GM13976 (cell line): ENCODE measurements around the gene CALR3.
A peak's percentile ranks its signal among the peaks of the same experiment; 100 is the strongest.
"Not testable (repeated sequence)": the region's sequence is repeated elsewhere in the genome, so short reads cannot be mapped to it uniquely, and the experiment has no call there.

Experiments
- DNase-seq: peaks from one replicate; pipeline ENCODE4 v3.0.0; 2012; ENCODE audit warnings: low spot score
- CTCF ChIP-seq: IDR thresholded peaks from 2 replicates; pipeline ENCODE4 v1.5.1; 2012; ENCODE audit warnings: borderline replicate concordance, mild to moderate bottlenecking; ENCODE audit not compliant: insufficient read depth; ENCODE audit errors: extremely low read depth, missing control alignments, control extremely low read depth
- in situ Hi-C: fragments of 300-500 bp; cut with MboI; formaldehyde crosslinking; loops from one replicate; pipeline ENCODE4 v1.12.0; 2022; ENCODE audit warnings: low sequenced_read_pairs, mixed read lengths, inconsistent platforms; ENCODE audit not compliant: unreplicated experiment

The CALR3 gene

DNA sequence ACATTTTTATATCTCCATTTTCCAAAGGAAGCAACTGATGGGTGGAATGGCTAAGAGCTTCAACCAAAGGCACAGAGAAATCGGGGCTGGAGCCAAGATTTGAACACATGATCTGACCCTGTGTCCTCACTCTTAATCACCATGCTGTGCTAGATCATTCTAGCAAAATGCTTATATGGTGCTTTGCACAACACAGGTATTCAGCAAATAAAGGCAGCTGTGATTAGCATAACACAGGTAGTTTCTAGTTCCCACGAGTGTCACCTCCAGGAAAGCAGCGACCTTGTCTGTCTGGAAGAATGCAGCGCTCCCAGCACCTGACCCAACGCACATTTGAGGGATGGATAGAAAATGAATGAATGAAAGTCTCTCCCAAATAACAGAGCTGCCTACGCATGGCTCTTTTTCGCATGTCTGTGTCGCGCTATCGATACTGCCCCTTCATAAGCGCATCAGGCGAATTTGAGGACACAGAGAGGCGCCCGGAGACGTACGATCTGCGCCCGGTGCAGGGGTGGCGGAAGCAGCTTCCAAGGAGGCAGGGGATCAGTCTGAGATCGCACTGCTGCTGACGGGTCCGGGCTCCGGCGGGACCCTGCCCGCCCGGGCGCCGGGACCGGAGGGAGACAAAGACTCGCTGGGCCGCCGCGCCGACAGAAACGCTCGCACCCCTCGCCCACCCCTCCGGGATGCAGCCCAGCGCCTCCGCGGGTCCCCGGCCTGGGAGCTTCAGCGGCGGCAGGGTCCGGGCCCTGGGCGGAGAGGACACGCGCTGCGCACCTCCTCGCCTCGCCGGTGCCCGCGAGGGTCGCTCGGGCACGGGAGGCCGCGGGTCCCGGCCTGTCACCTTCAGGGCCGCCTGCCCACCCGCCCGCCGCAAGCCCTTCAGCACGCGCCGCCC lies 24.8 kb downstream of the CALR3 start:
- TF ChIP-seq CTCF = no peak
- peak; percentile 61 for DNase-seq
- in situ Hi-C loops = no loop called here

DNA sequence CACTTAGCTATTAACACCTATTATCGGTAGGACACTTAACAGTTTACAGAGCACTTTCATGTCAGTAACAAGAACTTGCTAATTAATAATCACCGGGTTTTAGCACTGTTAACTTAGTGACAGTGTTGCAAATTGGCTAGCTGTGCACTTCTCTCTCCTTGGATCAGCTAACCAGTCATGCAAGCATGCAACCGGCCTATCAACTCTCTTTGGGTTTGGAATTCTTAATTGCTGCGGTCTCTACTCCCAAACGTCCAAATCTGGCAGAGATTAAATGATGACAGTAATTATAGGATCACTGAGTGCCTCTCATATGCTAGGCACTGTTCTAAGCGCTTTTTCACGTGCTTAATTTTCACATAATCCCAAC lies 25.4 kb downstream of the CALR3 start:
- TF ChIP-seq CTCF = no peak

DNA sequence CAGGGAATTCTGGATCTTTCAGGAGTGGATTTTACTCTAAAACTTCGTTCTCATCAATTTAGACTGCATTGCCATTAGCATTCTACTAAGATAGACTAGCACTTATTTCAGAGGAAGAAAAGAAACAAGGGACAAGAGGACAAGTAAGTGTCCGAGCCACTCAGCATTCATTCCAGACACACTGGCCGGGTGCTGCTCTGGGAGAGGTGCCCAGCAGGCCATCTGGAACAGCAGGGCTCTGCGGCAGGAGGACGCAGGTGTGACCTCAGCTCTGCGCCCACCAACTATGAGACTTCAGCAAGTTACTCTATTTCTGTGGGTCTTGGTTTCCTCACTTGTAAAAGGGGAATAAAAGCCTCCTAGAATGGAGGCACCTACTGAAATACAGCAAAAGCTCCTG lies 28.4 kb downstream of the CALR3 start:
- no peak for TF ChIP-seq CTCF
- in situ Hi-C loops = no loop called here

More for the DNA sequence above, 25.4 kb downstream of the CALR3 start:
- no peak for DNase-seq
- in situ Hi-C loops = no loop called here

GRCh38 chr19:16466802-16467427 lies 29.1 kb downstream of the CALR3 start:
- in situ Hi-C loops, DNase-seq: not testable (repeated sequence)

More for the DNA sequence above, 28.4 kb downstream of the CALR3 start:
- DNase-seq = no peak

GRCh38 chr19:16465239-16465638 lies 30.7 kb downstream of the CALR3 start:
- no peak for DNase-seq
- TF ChIP-seq CTCF = no peak
- in situ Hi-C loops = no loop called here

DNA sequence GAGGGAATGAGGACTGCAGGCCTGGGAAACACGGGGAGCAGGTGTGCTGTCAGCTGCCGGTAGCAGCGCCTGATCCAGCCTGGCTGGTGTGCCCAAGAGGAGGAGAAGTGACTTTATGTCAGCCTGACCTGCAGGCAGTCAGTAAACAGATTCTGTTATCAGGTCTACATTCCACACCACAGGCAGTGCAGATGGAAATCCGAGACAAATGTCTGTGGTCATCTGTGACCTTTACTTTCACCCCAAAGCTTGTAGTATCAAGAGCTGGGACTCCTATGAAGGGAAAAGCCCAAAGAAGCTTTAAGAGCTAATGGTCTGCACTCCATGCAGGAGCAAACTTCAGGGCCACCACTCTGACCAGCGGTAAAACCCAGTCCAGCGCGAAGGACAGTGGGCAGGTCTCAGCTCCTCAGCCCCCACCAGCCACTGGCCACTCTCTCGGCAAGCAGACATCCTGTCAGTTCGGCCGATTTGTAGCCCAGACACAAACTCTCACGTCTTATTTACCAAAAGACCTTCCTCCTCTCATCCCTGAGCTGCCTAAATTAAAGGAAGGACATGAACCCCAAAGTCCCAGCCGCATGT lies 31.9 kb downstream of the CALR3 start:
- in situ Hi-C loops = no loop called here
- no peak for DNase-seq
- TF ChIP-seq CTCF = no peak
